IPS-18c (cell line): ENCODE data around the gene ARHGAP6.
"Not testable (repeated sequence)": the region's sequence is repeated elsewhere in the genome, so short reads cannot be mapped to it uniquely, and the experiment has no call there.

Experiments
- H3K4me3 ChIP-seq: 2 replicates; pipeline ENCODE4 v1.7.0; 2013; ENCODE audit warnings: low read depth, mild to moderate bottlenecking, low read length, moderate library complexity; ENCODE audit not compliant: insufficient read depth
- H3K9me3 ChIP-seq: one replicate; pipeline ENCODE4 v1.6.1; 2013; ENCODE audit warnings: mild to moderate bottlenecking, low read length, moderate library complexity; ENCODE audit not compliant: control insufficient read depth, insufficient read depth

The ARHGAP6 gene

DNA sequence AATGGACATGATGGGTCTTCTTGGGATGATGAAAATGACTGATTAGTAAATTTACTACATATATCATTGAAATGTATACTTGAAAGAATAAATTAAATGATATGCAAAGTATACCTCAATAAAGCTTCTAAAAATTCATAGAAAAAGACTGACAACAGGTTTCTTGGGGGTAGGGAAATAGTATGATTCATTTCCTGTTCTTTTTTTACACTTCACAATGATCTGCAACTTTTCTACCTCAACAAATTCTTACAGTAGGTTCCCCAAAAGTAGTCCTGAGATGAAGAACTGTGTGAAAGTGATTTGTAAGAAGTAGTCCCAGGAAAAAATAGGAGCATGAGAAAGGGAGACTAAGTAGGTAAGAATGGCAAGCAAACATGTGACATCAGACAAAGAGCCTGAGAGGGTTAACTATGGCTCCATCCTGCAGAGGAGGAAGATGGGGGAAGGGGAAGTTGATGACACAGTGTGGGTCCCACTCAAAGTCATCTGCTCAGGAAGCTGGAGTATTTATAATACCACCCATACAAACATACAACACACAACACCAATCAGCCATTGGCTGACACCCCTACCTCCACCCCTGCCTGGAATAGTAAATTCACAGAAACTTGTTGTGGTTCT is 73.9 kb downstream of the ARHGAP6 start:
- no peak overlapping the region for H3K4me3 ChIP-seq

DNA sequence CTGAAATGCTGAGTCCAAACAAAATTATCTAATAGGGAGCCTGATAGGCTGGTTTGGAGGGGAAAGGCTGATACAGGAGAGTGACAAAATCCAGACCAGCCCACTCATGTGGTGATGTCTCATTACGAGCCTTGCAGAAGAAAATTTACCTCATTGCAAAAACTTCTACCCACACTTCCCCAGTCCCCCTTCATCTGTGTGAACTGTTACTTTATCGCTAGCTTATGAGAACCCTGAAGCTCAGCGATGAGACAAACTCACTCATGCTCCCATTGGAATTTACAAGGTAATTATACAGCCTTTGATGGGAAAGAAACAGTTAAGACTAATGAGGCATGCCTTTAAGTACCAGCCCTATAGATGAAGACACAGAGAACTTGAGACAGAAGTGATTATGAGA is 76.1 kb downstream of the ARHGAP6 start:
- H3K4me3 ChIP-seq = no peak overlapping the region
- H3K9me3 ChIP-seq = peaks cover 2% of the 10 kb centered on the region

More for the DNA sequence above, 73.9 kb downstream of the ARHGAP6 start:
- peaks cover 2% of the 10 kb centered on the region for H3K9me3 ChIP-seq

DNA sequence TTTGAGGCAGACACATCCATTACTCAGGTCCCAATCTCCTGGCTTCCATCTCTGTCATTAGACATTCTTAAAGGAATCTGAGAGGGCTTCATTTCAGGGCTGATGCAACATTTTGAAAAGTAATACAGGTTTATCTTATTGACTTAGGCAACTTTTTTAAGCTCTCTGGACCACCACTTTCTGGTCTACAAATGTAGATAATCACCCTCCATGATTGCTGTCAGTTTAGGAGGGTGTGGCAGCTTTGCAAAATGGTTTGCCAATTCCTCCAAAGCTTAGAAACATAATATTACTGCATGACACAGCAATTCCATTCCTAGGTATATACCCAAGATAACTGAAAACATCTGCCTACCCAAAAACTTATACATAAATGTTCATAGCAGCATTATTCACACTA is 77.6 kb downstream of the ARHGAP6 start:
- H3K4me3 ChIP-seq = no peak overlapping the region

DNA sequence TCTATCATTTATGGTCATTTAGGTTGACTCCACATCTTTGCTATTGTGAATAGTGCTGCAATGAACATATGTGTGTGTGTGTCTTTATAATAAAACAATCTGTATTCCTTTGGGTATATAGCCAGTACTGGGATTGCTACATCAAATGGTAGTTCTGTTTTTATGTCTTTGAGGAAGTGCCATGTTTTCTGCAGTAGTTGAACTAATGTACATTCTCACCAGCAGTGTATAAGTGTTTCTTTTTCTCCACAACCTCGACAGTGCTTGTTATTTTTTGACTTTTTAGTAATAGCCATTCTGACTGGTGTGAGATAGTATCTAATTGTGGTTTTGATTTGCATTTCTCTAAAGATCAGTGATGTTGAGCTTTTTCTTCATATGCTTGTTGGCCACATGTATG is 80.5 kb downstream of the ARHGAP6 start:
- no peak overlapping the region for H3K4me3 ChIP-seq
- no peaks in the 10 kb centered on the region for H3K9me3 ChIP-seq

More for the DNA sequence above, 77.6 kb downstream of the ARHGAP6 start:
- H3K9me3 ChIP-seq = no peaks in the 10 kb centered on the region

DNA sequence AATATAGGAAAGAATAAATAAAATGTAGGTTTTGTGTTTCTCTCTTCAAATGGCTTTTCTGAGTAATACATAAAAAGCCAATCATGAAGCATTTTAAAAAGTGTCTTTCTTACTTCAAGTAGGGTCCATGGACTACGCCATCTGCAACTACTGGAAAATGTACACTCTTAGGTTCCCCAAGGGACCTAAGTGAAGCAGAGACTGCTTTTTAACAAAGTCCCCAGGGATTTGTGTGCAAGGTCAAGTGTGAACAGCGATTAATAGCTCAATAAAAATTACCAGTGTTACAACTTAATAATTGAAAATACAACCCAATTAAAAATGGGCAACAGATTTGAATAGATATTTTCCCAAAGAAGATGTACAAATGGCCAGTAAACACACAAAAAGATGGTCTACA is 84.9 kb downstream of the ARHGAP6 start:
- peaks cover 5% of the 10 kb centered on the region for H3K9me3 ChIP-seq
- H3K4me3 ChIP-seq = no peak overlapping the region

DNA sequence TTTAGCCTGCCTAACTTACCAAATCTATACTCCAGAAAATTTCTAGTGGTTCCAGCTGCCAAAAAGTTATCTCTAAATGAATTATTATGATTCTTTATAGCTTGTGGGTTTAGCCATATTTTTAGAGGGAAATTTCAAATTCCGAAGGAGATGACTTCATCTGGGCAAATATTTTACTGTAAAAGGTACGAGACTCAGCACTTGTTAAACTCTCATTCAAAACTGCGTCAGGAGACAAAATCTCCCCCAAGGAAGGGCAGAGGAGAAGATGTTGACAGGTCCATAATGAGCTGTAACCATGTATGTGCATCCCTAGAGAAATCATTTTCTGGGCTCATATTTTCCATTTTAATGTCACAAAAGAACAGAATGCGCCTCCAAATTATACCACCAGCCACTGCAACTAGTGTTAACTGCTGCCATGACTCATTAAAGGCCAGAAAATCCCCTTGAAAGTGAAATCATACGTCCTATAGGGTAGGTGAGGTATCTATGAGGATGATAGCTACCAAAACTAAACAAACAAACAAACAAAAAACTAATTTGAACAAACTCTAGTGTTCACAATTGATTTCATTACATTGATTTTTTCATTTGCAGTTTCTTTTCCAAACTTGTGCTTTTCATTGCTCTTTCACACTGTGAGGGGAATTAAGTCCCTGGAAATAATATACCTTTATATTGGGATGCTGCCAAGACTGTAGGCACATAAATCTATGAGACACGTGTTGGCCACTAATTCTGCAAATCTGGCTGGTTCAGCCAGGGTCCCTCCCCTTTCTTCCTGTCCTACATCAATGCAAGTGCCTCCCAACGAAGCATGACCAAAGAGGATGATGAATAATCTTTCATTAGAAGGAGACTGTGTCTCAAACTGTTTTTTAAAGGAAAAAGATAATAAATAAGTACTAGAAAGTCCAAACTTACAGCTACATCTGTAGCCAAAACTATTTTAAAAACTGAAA is 85.8 kb downstream of the ARHGAP6 start:
- H3K4me3 ChIP-seq = no peak overlapping the region

DNA sequence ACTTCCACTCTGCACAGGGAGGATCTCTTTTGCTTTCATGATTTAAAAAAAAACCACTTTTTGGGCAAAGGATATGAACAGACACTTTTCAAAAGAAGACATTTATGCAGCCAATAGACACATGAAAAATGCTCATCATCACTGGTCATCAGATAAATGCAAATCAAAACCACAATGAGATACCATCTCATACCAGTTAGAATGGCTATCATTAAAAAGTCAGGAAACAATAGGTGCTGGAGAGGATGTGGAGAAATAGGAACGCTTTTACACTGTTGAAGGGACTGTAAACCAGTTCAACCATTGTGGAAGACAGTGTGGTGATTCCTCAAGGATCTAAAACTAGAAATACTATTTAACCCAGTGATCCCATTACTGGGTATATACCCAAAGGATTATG is 87.4 kb downstream of the ARHGAP6 start:
- not testable (repeated sequence) for H3K9me3 ChIP-seq

More for the DNA sequence above, 85.8 kb downstream of the ARHGAP6 start:
- H3K9me3 ChIP-seq = peaks cover 5% of the 10 kb centered on the region

DNA sequence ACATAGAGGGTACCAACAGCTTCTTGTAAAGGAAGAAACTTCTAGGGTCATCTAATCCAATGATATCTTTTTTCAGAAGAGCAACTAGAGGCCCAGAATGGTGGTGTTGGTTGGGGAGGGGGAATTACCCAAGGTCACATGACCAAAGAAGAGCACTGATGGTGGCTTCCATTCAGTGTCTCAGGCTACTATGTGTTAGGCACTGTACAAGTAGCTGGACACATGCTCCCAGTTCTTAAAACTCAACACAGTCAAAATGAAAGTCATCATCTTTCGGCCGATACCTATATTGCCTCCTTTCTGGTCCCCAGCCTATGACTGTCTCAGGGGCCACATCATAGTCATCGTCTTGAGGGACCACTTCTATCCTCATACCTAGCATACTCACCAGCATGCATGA is 88.1 kb downstream of the ARHGAP6 start:
- Histone ChIP-seq H3K9me3 (peaks cover 5% of the 10 kb centered on the region), H3K4me3 (no peak overlapping the region)

More for the DNA sequence above, 87.4 kb downstream of the ARHGAP6 start:
- H3K4me3 ChIP-seq = not testable (repeated sequence)

DNA sequence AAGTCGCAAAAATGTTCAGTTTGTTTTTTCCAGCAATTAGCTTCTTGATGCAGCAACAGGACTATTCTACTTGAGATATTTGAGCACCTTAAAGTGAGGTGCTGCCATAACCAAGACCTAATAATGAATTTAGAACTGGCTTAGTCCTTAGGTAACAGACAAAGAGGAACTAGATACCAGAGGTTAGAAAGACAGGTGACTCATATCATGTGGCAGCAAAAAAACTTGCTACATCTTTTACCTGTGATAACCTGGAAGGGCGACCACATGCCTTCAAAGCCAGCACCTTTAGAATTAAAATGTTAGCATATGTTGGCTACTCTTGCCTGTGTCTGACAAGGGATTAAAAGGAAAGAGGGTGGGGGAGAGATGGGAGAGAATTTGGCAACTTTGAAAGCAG is 90.4 kb downstream of the ARHGAP6 start:
- H3K9me3 ChIP-seq = peaks cover 7% of the 10 kb centered on the region
- H3K4me3 ChIP-seq = no peak overlapping the region

DNA sequence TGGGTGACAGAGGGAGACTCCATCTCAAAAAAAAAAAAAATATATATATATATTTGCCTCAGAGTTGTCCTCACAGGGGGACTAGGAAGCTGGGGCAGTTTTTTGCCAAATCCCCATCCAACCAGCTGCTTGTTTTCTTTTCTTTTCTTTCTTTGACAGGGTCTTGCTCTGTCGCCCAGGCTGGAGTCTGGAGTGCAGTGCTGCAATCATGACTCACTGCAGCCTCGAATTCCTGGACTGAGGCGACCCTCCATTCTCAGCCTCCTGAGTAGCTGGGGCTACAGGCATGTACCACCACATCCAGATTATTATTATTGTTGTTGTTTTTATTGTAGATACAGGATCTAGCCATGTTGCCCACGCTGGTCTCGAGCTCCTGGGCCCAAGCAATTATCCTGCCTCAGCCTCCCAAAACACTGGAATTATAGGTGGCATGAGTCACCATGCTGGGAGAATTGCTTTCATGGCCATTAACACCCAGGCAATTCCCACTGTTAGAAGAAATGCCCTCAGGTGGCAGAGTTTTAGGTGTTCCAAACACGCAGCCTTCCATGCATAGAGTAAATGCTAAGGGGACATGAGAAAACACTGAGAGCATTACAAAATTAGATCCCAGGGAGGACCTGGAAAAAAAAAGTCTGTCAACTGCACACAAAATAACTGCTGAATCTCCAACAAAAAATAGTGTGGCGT is 98.0 kb downstream of the ARHGAP6 start:
- peaks cover 2% of the 10 kb centered on the region for H3K9me3 ChIP-seq
- H3K4me3 ChIP-seq = no peak overlapping the region

DNA sequence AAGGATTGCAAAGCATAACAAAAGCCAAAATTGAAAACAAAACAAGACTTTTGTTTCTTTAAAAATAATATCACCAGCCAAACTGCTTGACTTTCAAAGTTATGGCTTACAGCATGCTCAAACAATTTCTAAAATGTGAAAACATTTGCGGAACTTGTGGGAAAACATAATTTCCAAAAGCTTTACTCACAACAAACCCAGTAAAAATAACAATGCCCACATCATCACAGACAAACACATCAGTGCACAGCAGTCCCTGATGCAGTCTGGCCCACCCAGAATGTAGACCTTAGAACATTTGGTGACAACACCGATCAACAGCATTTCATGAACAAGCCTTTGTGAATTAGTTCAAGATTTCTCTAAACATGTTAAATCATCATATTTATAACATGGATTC is 98.9 kb downstream of the ARHGAP6 start:
- Histone ChIP-seq H3K4me3 (no peak overlapping the region), H3K9me3 (peaks cover 2% of the 10 kb centered on the region)

DNA sequence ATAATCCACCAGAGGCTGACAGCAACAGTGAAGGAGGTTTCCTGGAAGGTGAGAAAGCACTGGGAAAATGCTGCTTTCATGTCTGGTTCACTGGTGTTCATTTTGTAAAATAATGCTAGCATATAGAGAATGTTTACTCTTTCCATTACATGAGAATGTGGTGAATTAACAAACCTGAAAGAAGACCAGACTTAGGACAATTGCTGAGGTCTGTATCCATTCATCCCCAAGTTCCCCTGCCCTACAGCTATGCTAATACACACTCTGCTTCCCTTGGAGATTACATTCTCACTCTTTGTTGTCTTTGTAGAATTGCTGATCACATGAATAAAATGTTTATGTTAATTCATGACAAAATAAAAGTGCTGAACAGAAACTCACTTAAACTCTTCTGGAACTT is 99.5 kb downstream of the ARHGAP6 start:
- peaks cover 2% of the 10 kb centered on the region for H3K9me3 ChIP-seq
- H3K4me3 ChIP-seq = no peak overlapping the region

DNA sequence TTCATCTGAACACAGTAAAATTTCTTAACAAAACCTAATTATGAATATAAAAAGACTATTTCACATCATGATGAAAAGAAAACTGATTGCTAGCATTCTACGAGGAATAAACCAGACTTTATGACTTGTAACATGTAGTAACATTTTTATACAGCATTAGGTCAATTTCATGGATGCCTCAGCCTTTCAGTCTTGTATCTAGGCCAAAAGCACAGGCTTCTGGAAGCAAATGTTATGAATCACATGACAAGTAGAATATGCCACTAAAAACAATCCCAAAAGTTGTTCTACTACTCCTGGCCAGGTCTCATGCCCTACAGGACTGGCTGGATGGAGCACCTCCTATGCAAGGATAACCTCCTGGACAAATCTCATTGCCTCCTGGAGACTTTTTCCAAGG is 101.2 kb downstream of the ARHGAP6 start:
- Histone ChIP-seq H3K4me3 (no peak overlapping the region), H3K9me3 (no peaks in the 10 kb centered on the region)

DNA sequence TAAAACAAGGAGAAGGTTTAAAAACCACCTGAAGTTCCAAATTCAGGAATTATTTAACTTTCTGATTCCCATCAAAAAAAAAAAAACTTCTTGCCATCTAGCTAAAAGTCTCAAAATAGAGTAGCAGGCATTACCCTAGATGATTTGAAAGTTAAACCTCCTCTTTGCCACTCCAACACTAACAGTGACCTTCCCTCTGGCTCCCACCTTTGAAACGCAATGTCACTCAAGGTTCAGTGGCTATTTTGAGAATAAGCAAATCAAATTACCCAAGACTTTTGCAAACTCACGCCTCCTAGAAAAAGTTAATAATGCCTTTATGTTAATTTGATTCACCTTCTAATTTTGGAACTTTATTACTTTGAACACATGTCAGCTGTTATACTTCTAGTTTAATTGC is 103.2 kb downstream of the ARHGAP6 start:
- no peak overlapping the region for H3K4me3 ChIP-seq
- H3K9me3 ChIP-seq = no peaks in the 10 kb centered on the region

DNA sequence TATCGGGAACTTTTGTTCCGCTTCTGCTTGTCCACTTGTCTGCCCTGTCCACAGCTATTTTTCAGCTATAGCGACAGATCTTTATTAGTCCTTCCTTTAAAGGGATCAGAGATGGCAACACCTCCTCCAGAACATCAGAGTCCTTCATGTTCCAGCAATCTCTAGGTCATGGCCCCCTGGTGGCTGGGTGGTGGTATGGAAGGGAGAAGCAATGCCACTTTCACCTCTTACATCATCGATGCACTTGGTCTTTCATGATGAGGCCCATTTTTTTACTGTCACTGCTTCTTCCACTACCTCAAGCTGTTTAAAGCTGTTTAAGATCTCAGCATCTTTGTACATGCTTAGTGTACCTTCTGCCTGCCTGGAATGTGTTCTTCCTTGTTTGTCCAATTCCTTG is 106.7 kb downstream of the ARHGAP6 start:
- H3K9me3 ChIP-seq = no peaks in the 10 kb centered on the region
- H3K4me3 ChIP-seq = no peak overlapping the region

DNA sequence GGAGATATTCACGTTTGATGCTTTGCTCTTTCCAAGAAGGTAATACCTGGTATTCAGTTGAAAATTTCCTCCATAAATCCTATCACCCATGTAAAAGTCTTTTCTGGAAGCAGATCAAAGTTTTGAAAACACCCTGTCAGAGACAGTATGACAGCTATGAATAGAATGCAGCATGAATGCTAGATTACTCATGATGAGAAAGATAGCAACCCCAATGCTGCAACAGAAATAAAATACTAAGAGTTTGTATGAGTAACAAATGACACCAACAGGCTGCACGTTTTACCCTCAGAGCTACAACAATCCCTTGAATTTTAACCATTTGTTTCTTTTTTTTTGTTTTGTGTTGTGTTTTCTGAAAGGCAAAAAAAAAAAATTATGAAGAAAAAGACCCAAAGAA is 108.6 kb downstream of the ARHGAP6 start:
- no peaks in the 10 kb centered on the region for H3K9me3 ChIP-seq
- no peak overlapping the region for H3K4me3 ChIP-seq

DNA sequence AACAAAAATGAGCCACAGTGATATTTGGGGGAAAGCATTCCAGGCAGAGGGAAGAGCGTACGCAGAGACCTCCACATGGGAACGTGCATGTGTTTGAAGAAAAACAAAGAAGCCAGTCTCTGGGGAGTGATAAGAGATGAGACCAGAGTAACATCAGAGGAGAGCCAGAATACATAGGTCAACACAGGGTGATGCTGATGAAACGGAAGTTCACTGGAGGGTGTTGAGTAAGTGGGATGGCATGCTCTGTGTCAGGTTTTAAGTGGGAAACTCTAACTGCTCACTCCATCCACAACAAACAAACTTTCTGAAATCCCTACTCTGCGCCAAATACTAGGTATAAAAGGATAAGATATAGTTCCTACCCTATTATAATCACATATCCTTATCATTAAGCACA is 110.0 kb downstream of the ARHGAP6 start:
- Histone ChIP-seq H3K9me3 (no peaks in the 10 kb centered on the region), H3K4me3 (no peak overlapping the region)

DNA sequence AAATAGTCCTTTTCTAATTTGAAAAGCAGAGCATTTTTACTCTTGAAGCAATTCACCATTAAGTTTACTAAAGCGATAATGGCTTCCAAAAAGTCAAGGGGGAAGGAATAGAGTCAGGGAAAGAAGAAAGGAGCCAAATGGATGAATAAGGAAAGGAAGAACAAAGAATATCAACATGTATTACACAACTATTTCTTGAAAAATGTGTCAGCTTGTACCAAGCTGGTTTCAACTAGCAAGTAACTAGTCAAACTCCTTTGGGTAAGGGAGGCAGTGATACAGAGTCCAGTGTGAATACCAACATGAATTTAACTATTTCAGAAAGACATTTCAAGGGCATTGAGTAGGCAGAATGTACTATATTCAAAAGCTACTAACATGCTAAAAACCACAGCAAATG is 112.1 kb downstream of the ARHGAP6 start:
- no peak overlapping the region for H3K4me3 ChIP-seq

More for the DNA sequence above, 112.1 kb downstream of the ARHGAP6 start:
- peaks cover 4% of the 10 kb centered on the region for H3K9me3 ChIP-seq
